SU-DHL-6 (cell line): ENCODE measurements around the gene GDF7.

Experiments
- CTCF ChIP-seq: fragments of 200-600 bp; sonication (generic); IDR thresholded peaks from one replicate; pipeline ENCODE4 v1.5.1; 2017; ENCODE audit warnings: antibody characterized with exemption, mild to moderate bottlenecking, low read length, moderate library complexity; ENCODE audit not compliant: insufficient read depth, poor library complexity, severe bottlenecking
- EZH2phosphoT487 ChIP-seq: fragments of 200-600 bp; sonication (generic), shearing (Covaris generic); conservative IDR thresholded peaks from 2 replicates; pipeline ENCODE4 v1.6.1; 2018; ENCODE audit warnings: mild to moderate bottlenecking, antibody characterized with exemption, low read length, moderate library complexity, mixed read lengths

DNA sequence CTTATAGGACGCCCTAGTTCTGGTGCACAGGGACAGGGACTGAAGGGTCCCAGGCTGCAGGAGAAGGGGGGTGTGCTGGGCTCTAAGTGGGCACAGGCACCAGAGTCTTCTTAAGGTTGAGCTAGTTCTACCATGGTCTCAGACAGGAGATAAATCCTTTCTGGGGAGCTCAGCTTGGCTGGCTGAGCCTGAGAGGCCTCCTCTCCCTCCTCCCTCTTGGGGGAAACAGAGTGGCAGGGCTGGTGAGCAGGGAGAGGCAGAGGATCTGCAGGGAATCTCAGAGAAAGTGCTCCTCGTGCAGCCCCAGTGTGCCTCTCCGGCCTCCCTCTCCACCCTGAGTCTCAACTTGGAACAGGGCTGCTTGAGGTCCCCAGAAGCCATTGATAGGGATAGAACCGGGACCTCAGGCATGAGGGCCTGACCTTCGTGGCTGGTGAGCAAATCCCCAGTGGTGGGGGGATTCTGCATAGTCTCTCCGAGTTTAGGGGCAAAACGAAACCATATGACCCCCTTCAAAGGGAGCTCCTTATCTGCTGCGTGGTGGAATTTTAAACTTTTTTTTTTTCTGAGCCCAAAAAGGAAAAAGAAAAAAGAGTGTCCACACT is 2.0 kb downstream of the GDF7 start:
- TF ChIP-seq CTCF = no peak
- no peak for TF ChIP-seq EZH2phosphoT487
